HG03378 (cell line): ENCODE results near the gene ARHGEF5.

ENCODE experiments used
- ATAC-seq: cut with Tn5 transposase; IDR thresholded peaks from one replicate; pipeline ENCODE4 v1.9.1; 2021; ENCODE audit warnings: mild to moderate bottlenecking, moderate library complexity; ENCODE audit not compliant: unreplicated experiment

ARHGEF5 gene

DNA sequence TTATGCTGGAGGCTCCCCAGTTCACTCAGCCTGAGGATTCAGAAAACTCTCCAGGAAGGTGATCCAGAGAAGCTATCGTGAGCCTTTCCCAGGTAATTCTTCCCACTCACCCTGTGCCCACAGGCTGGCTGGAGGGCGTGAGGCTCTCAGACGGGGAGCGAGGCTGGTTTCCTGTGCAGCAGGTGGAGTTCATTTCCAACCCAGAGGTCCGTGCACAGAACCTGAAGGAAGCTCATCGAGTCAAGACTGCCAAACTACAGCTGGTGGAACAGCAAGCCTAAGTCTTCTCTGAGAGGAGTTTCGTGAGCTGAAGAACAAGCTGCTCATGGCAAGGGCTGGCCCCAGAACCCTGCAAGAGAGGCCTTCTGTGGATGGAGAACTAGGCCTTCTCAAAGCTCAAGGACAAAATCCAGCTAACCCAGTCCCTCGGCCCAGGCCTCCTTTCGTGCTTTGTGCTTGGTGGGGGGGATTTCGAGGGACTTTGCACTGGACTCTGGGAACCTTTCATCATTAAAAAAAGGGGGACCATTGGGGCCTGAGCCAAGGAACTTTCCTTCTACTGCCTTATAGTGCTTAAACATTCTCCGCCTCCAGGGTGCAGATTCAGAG is 24.7 kb downstream of the ARHGEF5 start:
- ATAC-seq = no peak

DNA sequence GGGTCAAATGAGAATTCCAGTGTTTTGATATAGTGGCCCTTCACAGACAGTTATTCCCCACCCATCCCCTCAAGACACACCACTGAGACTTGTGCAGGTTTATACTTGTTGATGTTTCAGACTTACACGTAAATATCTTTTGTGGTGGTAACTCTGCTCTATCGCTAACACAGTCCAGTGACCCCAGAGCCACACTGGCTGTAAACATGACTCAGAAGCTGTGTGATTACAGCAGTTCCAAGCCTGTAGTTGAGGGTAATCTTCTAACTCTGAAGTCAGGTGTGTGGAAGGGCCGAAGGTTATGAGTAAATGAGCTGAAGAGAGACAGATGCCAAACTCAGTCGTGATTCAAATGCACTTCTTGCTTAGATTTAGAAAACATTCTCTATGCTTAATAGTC is 28.9 kb downstream of the ARHGEF5 start:
- peak; percentile 69 for ATAC-seq

DNA sequence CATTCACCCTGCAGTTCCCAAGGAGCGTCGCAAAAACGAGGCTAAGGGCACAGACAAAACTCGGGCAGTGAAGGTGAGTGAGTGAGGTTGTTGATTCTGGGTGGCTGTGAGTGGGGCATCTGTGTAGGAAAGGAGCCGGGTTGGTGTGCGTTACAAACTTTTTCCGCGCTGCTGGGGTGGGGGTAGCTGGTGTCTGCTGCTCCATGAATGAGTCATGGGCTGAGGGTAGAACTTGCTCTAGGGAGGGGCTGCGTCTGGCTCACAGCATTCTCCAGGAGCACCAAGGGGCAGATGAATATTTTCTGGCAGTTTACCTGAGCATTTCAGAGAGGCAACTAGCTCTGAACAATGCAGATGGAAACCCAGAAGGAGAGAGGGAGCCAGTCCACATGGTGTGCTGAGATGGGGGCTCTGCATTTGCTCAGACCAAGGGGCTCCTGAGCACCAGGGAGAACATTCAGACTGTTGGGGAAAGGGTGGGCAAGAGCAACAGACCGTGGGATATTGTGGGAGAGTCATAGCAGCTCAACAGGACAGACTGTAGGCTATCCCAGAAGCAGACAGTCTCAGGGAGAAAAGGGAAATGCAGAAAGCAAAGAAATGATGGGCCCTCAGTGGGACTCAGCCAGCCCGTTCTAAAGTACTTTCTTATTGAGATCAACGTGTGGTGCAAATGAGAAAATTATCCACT is 29.5 kb downstream of the ARHGEF5 start:
- ATAC-seq = no peak

DNA sequence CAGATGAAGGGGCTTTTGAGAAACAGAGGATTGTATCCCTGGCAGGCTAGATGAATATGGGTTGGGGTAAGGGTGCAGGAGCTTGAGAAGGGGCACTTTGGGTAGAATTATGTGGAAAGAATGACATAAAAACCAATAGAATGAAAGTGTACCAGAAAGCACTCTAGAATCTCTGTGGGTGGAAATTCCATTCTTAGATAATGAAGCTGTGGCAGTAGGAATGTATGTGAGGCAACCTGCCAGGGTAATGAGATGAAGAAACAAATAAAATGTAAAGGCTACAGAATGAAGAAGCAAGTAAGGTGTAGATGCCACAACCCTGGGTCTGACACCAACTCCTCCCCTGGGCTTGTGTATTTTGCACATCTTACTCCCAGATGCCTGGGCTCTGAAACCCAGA is 31.5 kb downstream of the ARHGEF5 start:
- ATAC-seq = no peak

DNA sequence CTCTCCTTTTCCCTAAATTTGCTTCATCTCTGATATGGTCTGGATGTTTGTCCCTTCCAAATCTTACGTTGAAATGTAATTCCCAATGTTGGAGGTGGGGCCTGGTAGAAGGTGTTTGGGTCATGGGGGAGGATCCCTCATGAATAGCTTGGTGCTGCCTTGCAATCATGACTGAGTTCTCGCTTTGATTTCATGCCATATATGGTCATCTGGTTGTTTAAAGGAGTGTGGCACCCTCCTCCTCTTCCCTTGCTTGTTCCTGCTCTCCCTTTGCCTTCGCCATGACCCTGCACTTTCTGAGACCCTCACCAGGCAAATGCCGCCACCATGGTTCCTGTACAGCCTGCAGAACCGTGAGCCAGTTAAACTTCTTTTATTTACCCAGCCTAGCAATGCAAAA is 33.7 kb downstream of the ARHGEF5 start:
- ATAC-seq = no peak

DNA sequence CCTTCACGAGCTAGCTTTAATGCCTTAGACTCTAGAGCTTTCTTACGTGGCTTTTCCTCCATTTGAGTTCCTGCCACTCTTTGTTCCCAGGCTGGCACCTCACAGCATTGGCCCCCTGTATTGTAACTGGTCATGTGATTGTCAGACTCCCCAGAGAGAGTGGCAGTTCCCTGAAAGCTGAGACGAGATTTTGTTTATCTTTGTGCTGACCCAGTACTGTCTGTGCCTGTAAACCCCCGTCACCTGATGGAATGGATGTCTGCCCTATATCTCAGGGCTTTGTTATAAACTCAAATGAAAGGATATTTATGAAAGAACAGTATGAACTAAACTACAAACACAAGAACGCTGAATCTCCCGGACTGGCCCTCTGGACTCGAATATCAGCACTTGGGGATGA is 35.3 kb downstream of the ARHGEF5 start:
- no peak for ATAC-seq

DNA sequence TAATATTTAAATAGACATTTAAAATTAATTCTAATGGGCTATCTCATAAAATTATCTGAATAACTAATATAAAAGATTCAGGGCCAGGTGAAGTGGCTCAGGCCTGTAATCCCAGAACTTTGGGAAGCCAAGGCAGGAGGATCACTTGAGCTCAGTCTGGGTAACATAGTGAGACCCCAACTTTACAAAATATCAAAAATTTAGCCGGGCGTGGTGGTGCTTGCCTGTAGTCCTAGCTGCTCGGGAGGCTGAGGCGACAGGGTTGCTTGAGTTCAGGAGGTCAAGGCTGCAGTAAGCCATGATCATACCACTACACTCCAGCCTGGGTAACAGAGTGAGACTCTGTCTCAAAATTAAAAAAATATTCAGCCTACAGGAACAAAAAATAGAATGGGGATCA is 35.8 kb downstream of the ARHGEF5 start:
- ATAC-seq = no peak

DNA sequence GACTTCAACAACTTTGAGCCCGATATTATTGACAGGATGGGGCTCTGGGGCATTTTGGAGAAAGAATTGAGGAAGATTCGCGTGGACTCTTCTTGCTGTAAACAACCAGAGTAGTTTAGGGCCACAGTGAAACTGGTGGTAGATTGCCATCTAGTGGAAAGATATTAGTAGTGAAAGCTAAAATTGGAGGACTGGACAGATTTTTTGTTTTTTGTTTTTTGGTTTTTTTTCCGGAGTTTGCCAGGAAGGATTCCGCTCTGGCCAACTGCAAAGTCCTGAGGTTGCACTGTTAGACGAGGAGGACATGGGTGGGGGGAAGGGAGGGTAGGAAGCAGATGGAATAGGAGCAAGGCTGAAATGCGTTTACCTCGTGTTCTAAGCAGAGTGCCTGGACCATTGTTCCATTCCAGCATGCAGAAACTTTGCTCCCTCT is 36.6 kb downstream of the ARHGEF5 start:
- ATAC-seq = peak; percentile 81

DNA sequence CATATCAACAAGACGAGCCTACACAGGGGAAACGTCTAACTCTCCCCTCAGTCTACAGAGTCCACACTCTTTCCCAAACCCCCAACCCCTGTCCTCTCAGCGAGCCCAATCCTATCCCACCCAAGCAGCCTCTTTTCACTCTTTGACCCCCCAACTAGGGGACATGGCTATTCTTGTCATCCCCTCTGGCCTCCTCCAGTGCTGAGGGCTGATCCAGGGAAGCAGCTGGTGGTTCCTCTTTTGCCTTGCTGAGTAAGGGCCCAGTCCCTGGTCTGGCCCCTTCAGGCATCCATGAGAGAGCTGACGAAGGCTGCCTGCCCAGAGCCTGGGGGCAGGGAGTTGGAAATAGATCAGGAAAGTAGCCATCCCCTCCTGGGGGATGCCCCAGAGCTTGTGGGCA is 41.9 kb downstream of the ARHGEF5 start:
- ATAC-seq = no peak

DNA sequence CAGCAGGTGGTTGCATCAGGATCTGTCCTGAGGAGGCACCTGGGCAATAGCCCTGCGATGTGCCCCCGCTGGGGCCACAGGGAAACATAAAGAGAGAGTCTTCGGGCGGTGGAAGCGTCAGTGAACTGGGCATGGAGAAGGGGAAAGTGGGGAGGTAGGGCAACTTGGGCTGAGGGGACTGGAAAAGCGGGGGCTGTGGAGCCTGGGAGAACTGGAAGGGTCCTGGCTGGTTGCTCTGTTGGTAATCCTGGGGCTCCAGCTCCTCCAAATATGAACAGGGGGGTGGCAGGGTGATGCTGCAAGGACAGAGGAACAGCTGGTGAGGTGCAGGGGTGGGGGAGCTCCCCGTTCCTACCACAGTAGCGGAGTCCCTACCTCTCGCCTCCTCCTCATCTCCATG is 43.1 kb downstream of the ARHGEF5 start:
- no peak for ATAC-seq

DNA sequence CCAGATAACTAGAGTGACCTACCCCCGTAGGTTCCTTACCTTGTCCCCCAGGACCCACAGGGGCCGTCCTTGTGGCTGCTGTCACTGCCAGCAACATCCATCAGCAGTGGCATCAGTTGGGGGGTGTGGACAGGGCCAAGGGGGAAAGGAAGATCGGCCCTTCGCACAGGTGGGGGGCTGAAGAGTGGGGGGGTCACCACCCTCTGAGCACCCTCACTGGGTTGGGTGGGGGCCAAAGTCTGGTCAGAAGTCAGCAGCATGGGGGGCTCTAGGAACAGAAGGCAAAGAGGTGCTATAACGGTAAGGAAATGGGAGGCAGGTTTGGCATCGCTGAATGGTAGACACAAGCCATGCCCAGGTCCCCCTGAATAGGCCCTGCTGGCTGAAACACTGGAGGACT is 43.7 kb downstream of the ARHGEF5 start:
- ATAC-seq = no peak

DNA sequence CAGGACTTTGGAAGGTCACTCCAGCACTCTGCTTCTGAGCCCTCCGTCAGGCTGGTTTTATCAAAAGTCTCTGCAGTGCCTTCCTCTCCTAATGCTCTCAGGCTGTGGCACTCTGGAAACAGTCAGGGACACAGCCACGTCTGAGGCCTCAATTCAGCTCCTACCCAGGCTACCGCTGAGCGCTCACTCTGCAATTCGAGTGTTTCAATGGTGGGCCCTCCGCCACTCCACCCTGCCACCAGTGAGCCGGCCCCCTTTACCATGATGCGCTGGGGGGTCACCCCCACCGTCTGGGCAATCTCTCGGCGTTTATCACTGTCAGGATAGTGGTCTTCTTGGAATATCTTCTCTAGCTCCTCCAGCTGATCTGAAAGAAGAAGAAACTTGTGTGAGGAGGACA is 44.7 kb downstream of the ARHGEF5 start:
- ATAC-seq = no peak

DNA sequence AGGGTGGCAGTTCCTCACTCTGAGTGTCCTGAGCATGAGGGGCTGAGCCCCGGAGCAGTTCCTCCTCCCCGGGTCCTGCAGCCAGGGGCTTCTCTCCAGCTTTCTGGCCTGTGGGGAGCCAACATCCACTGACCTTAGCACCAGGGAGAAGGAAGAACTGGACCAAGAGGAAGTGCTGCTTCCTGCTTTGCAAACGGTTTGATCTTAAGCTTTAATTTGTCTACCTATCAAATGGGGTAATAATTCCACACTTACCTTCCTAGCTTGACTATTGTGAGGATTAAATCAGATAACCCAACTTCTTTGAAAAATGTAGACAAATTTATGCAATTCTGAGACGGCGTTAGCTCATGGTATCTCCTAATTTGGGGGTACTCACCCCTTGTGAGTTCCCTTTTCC is 46.3 kb downstream of the ARHGEF5 start:
- no peak for ATAC-seq

DNA sequence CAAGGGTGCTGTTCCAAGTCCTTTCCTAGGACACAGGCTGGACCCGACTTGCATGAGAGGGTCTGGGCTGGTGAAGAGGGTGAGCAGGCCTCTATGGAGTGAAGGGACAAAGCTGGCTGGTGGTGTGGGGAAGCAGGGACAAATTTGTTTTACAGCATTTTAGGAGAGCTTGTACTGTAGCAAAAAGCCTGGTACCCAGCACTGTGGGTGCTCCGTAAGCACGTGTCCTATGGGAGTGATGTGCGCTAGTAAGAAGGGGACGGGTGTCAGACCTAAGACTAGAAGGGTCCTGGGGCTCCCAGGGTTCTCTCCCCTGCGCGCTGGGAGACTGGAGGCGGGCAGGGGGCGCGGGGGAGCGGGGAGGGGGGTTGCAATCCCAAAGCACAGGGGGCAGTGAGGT is 47.9 kb downstream of the ARHGEF5 start:
- ATAC-seq = no peak

DNA sequence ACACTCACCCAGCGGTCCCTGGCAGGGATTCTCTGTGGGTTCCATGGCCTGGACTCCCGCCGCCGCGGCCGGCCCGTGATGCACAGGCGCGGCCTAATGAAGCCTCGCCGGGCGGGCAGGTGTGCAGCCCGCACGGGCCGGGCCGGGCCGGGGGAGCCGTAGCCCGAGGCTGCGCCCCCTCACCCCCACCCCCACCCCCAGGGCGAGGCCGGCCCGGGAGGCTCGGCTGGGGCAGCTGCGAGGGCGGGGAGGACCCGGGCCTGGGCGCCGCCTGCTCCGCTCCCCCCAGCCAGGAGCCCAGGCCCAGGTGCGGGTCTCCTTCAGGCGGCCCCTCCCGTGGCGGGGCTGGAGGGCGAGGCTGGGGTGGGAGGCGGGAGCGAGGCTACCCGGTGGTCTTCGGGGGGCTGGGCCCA is 48.5 kb downstream of the ARHGEF5 start, which contains the start of gene NOBOX:
Gene NOBOX (minus strand): TSS at position 45 of the 413 bp plus-strand sequence.
- ATAC-seq = no peak

DNA sequence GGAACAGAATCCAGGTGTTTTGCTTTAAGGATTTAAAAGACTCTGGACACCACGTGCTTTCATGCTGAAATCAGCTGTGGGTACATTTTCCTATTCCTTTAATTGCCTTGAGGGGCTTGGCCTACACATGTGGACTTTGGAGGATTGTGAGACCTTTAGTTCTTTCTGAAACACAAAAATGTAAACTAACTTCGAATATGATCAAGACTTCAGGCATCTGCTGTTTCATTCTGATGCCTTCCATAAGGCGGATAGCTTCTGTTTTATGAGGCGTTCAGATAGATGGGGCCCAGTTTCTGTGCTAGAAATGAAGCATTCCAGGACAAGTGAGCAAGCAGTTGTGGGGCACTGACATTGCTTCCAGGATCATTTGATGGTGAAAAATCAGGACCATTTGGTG is 49.7 kb downstream of the ARHGEF5 start:
- ATAC-seq = no peak

DNA sequence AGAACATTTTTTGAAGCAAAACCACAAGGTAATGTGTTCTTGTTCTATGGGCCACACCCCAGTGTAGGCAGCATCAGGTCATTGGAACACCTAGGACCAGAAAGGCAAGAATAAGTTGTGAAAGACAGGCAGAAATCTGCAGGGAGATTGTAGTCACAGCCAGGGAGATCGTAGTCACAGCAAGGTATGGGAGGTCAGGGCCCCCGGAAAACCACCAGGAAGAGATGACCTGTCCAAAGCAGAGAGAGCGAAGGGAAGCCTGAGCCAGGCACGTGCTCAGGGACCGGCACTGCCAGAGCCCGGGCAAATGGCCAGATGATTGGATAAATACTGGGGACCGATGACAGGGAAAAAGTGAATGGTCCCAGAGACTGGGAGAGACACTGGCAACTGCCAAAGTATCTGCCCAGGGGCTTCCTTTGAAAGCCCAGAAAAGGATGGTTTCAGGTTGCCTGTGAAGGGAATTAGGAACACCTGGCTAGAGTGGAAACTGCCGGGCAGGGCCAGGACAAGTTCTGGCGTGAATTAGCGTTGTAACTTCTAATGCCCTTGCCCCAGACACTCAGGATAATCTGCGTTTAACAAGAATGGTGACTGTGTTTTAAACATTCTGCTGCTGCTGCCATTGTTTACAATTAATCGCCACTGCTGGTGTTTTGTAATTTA is 52.2 kb downstream of the ARHGEF5 start:
- ATAC-seq = no peak

DNA sequence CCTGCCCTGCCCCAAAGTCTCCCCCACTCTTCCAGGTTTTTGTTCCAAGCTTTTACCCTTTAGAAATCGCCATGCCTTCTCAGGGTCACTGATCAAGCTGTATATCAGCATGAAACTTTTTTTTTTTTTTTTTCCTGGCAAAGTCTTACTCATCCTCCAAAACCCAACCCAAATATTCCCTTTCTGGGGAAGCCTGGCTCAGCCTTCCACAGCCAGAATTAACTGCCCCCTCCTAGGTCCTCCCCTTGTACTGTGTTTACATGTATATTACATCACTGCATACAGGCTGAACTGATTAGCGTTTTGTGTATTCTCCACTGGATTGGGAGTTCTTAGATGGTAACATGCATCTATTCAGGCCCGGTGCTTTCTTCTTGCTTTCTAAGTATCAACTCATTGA is 52.9 kb downstream of the ARHGEF5 start:
- ATAC-seq = no peak

DNA sequence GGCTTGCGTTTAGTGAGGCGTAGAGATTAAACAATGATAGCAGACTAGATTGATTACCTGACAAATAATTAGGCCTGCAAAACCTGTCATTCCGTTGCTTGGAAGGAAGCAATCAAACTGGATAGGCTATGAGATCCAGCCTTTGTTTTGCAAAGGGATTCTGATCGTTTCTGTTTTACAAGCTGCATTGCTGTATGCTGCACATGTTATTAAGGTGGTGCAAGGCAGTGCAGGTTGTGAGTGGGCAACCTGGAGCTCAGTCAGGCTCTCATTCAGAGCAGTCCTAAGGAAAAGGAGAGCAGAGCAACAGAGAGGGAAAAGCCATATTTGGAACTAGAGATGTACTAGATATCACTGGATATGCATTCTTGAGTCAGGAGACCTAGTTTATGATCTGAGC is 55.2 kb downstream of the ARHGEF5 start:
- ATAC-seq = no peak

DNA sequence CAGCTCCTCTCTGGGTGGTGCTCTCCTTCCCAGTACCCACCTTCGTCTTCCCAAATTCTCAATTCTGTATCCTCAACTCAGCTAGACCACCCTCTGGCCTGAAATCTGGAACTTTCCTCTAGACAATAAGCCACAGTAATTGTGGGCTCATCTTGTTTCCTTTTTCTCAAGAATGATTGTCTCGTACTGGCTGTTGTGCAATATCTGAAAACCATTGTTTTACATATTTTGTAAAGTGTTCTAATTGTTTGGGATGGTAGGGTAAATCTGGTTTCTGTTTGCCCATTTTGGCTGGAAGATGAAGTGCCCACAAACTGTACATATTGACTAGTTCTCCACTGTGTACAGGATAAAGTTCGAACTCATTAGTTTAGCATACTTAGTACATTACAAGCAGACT is 59.6 kb downstream of the ARHGEF5 start:
- ATAC-seq = no peak

DNA sequence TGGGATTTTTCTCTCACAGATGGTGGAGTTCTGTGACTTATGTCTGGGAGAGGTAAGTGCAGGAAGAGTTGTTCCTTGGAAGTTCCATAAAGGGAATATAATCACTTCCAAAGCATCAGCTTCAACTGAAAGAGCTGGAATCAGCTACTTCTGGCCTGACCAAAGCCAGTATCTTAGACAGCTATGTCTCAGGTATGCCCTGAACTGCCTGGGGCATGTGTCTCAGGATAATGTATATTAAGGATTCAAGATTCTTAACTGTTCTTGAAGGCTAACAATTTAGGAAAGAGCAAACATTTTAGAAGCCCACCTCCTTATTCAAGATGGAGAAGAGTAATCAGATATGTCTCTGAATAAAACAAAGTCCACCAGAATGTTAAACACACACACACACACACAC is 60.7 kb downstream of the ARHGEF5 start:
- no peak for ATAC-seq

DNA sequence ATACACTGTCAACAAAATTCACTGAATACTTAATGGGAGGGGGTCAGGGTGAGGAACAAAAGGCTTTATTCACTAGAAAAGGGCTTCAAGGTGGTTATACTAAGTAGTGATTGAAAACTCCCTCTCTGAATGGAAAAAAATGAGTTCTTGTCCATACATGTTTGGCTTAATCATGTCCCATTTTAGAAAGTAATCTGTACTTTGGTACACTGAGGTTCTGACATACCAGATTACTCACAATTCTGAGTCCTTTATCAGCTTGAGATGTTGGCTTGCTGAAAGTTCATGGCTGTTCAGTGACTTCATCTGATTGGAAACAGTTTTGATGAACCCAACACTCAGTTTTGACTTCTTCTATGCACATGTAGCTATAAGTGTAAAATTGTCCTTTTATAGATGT is 61.1 kb downstream of the ARHGEF5 start:
- ATAC-seq = no peak
